Vagina (tissue), 2 donors: ENCODE results near the gene ENOX1. TPM values are rescaled to one million over a fixed set of nuclear protein-coding genes. Genes with fewer than 3 reads are reported as not detected.
A peak's percentile ranks its signal among the peaks of the same experiment; 100 is the strongest.

Source experiments
- DNase-seq, 2 donors: peaks; one replicate each; pipeline ENCODE4 v3.0.0-alpha.2; 2017; ENCODE audit errors: extremely low spot score in 2 of 2
- H3K27ac ChIP-seq: fragments of 200-600 bp; sonication (generic); one replicate; pipeline ENCODE4 v1.5.1; 2019
- H3K27me3 ChIP-seq: fragments of 200-600 bp; sonication (generic); one replicate; pipeline ENCODE4 v1.5.1; 2019
- H3K36me3 ChIP-seq, 2 donors: fragments of 200-600 bp; sonication (generic); one replicate each; pipeline ENCODE4 v1.5.1; 2017 to 2019
- H3K4me1 ChIP-seq: fragments of 200-600 bp; sonication (generic); one replicate; pipeline ENCODE4 v1.5.1; 2019
- H3K4me3 ChIP-seq, 2 donors: fragments of 200-600 bp; sonication (generic); 1 replicate in 1 of 2; 2 replicates in 1 of 2; pipeline ENCODE4 v1.5.1; 2016 to 2019
- H3K9me3 ChIP-seq: fragments of 200-600 bp; sonication (generic); one replicate; pipeline ENCODE4 v1.5.1; 2019
- POLR2A ChIP-seq, 2 donors: fragments of 450-650 bp; IDR thresholded peaks; one replicate each; pipeline ENCODE4 v1.6.1; 2017; ENCODE audit warnings: antibody characterized with exemption in 2 of 2, mild to moderate bottlenecking in 2 of 2, moderate library complexity in 2 of 2
- POLR2AphosphoS5 ChIP-seq, 2 donors: sonication (generic); formaldehyde crosslinking; IDR thresholded peaks; one replicate each; pipeline ENCODE4 v1.9.0; 2017; ENCODE audit warnings: antibody characterized with exemption in 2 of 2, mild to moderate bottlenecking in 2 of 2, low read depth in 1 of 2; ENCODE audit not compliant: insufficient read depth in 1 of 2
- intact Hi-C: fragments of 100-400 bp; cut with DNase I; formaldehyde crosslinking; loops from one replicate; pipeline ENCODE4 v1.15.1; 2023
- total RNA-seq: library from RNA; depleted of rRNA; stranded (reverse); fragments of >200 nt; gene quantifications from one replicate; pipeline ENCODE4 v1.2.3, GENCODE V29; 2016
- TF ChIP-seq, protein P1 (sequence below), 3 experiments: fragments of 450-650 bp in 2 of 3; fragments of 200-600 bp in 1 of 3; sonication (generic) in 1 of 3; IDR thresholded peaks; one replicate each; pipeline ENCODE4 v1.5.1; 2017 to 2019; ENCODE audit warnings: antibody characterized with exemption in 3 of 3, mild to moderate bottlenecking in 2 of 3, moderate library complexity in 2 of 3

ENOX1 gene
- total RNA-seq, 1 donor from 2014 or later: 2.7 TPM

DNA sequence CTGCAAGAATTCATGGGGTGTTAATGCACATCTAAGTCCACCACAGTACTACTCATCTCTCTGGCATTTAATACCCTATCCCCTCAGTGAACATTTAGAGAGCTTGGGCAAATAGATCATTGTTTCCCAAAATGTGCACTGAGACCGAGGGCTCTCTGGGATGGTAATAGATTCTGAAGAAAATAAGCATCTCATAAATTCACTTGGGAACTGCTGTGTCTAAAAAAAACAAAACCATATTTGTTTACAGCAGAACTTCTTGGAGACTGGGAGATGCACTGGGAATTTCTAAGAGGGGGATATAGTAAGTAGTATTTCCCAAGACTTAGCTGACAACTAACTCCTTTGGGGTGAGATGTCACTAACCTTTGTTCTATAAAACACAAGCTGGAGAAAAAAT lies 58.4 kb downstream of the ENOX1 start:
- no peak for TF ChIP-seq POLR2A (IDR thresholded peaks at IDR 0.05)
- TF ChIP-seq POLR2AphosphoS5 (IDR thresholded peaks at IDR 0.05; ENCODE audit: insufficient read depth in 1 of 2, low read depth in 1 of 2): no peak
- TF ChIP-seq, protein P1, sequence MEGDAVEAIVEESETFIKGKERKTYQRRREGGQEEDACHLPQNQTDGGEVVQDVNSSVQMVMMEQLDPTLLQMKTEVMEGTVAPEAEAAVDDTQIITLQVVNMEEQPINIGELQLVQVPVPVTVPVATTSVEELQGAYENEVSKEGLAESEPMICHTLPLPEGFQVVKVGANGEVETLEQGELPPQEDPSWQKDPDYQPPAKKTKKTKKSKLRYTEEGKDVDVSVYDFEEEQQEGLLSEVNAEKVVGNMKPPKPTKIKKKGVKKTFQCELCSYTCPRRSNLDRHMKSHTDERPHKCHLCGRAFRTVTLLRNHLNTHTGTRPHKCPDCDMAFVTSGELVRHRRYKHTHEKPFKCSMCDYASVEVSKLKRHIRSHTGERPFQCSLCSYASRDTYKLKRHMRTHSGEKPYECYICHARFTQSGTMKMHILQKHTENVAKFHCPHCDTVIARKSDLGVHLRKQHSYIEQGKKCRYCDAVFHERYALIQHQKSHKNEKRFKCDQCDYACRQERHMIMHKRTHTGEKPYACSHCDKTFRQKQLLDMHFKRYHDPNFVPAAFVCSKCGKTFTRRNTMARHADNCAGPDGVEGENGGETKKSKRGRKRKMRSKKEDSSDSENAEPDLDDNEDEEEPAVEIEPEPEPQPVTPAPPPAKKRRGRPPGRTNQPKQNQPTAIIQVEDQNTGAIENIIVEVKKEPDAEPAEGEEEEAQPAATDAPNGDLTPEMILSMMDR (IDR thresholded peaks at IDR 0.05): no peak
- no peaks in the 10 kb centered on the region for H3K27me3 ChIP-seq
- no peak for DNase-seq
- no peaks in the 10 kb centered on the region for H3K36me3 ChIP-seq
- H3K4me3 ChIP-seq: no peak overlapping the region
- H3K27ac ChIP-seq: no peak overlapping the region
- intact Hi-C loops: no loop called here
- peaks cover 5% of the 10 kb centered on the region for H3K4me1 ChIP-seq
- H3K9me3 ChIP-seq: no peaks in the 10 kb centered on the region

DNA sequence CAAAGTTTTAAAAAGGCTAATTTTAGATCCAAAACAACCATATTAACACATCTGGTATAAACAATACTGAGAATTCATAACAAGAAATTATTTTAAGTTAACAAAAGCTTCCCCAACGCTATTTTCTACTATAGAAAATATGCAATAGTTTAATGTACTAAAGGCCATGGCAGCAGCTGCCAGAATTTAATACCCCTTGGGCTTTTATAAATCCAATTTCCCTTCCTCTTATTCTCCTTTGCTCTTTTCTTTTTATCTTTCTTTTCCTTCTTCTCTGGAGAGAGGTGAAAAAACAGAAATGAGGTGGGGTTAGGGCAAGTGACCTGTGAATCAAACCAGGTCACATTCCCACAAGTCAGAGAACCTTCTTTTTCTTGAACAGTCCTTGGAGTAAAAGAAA lies 58.9 kb downstream of the ENOX1 start:
- intact Hi-C loops: no loop called here
- peaks cover 5% of the 10 kb centered on the region for H3K4me1 ChIP-seq
- no peak overlapping the region for H3K27ac ChIP-seq
- H3K36me3 ChIP-seq: no peaks in the 10 kb centered on the region
- no peak for DNase-seq
- H3K9me3 ChIP-seq: no peaks in the 10 kb centered on the region
- no peaks in the 10 kb centered on the region for H3K27me3 ChIP-seq
- H3K4me3 ChIP-seq: no peak overlapping the region
- TF ChIP-seq, protein P1 (IDR thresholded peaks at IDR 0.05): no peak
- no peak for TF ChIP-seq POLR2AphosphoS5 (IDR thresholded peaks at IDR 0.05; ENCODE audit: insufficient read depth in 1 of 2, low read depth in 1 of 2)

DNA sequence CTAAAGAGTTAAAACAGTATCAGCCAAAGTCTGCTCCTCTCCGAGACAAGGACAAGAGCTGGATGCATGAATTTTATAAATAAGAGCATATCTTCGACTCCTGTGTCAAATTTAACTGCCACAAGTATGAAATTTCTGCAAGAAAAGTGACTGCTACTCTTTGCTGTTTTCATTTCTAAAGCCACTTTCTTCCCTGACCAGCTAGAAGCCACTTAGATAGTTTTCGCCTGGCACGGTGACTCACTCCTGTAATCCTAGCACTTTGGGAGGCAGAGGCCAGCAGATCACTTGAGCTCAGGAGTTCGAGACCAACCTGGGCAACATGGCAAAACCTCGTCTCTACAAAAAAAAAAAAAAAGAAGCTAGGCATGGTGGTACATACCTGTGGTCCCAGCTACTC lies 61.3 kb downstream of the ENOX1 start:
- no peak for DNase-seq
- intact Hi-C loops: no loop called here
- TF ChIP-seq POLR2A (IDR thresholded peaks at IDR 0.05) (no peak), POLR2AphosphoS5 (IDR thresholded peaks at IDR 0.05; ENCODE audit: insufficient read depth in 1 of 2, low read depth in 1 of 2) (no peak)
- TF ChIP-seq, protein P1 (IDR thresholded peaks at IDR 0.05): no peak
- H3K27me3 ChIP-seq: no peaks in the 10 kb centered on the region
- H3K9me3 ChIP-seq: no peaks in the 10 kb centered on the region
- peaks cover 5% of the 10 kb centered on the region for H3K4me1 ChIP-seq
- H3K27ac ChIP-seq: no peak overlapping the region
- H3K4me3 ChIP-seq: no peak overlapping the region
- H3K36me3 ChIP-seq: no peaks in the 10 kb centered on the region

DNA sequence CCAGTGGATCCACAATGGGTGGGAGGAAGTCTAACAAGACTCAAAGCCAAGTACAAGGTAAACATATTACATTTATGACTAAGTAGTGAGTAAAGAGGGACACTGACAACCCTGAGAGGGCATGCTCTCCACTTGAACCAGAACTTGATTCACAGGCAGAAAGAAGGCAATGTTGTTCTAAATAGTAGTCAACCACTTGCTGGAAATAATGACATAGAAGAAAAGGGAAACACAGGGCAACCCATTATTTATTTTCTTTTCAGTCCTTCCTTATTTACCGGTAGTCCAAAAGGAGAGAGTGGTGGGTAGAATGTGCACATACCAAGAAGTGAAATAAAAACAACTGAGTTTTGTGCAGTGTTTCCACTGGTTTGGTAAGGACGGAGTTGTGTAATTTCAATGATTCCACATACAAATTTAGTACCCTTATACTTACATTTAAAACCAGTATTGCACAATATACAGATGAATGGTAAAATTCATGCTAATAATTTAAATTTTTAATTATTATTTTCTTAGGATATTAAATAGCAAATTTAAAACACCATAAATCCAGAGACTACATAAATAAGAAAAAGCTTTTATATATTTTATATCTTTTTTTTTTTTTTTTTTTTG lies 65.9 kb downstream of the ENOX1 start:
- Histone ChIP-seq H3K4me3 (no peak overlapping the region), H3K36me3 (no peaks in the 10 kb centered on the region), H3K27me3 (no peaks in the 10 kb centered on the region), H3K4me1 (no peaks in the 10 kb centered on the region), H3K9me3 (no peaks in the 10 kb centered on the region), H3K27ac (no peak overlapping the region)
- intact Hi-C loops: no loop called here
- TF ChIP-seq POLR2A (IDR thresholded peaks at IDR 0.05): no peak
- no peak for TF ChIP-seq POLR2AphosphoS5 (IDR thresholded peaks at IDR 0.05; ENCODE audit: insufficient read depth in 1 of 2, low read depth in 1 of 2)
- TF ChIP-seq, protein P1 (IDR thresholded peaks at IDR 0.05): no peak
- no peak for DNase-seq

DNA sequence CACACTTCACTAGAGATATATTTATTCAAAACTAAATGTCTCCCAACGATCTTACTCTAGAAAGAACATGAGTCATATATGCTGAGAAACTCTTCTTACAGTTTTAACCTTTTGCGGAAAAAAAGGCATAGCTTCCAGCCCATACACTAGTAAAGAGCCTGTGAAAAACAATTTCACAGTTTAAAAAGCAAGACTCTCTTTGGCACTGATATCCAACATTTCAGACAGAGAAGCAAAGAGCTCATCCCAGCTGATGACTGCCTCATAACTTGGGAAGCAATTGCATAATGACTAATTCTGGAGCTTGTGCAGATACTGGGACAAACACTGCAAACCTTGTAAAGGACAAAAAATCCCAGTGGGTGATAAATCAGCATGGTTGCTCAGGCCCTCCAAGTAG lies 88.0 kb downstream of the ENOX1 start:
- DNase-seq: no peak
- TF ChIP-seq POLR2AphosphoS5 (IDR thresholded peaks at IDR 0.05; ENCODE audit: insufficient read depth in 1 of 2, low read depth in 1 of 2): peak in 1 of 2 donors; percentile 33
- no peak for TF ChIP-seq POLR2A (IDR thresholded peaks at IDR 0.05)
- no peak overlapping the region for H3K4me3 ChIP-seq
- no peaks in the 10 kb centered on the region for H3K9me3 ChIP-seq
- H3K27ac ChIP-seq: peak overlapping the region; percentile 47
- intact Hi-C loops: no loop called here
- no peaks in the 10 kb centered on the region for H3K4me1 ChIP-seq
- H3K36me3 ChIP-seq: no peaks in the 10 kb centered on the region
- no peaks in the 10 kb centered on the region for H3K27me3 ChIP-seq
